ENCODE measurements around the gene SETD3. TPM values are rescaled to one million over a fixed set of nuclear protein-coding genes. Genes with fewer than 3 reads are reported as not detected.

SETD3 gene
- total and polyA plus RNA-seq, 10 of the 15 experiments (the other 5 are each of a cell fraction or from before 2014, with no cell fraction given) = 11.3 to 44.2 (median 36.5) TPM

GRCh38 chr14:99517643-99518381 lies 37.2 kb upstream of the SETD3 start:
- ChIA-PET POLR2A (no interaction called here), SMC1A (ENCODE audit: uncharacterized antibody, unreplicated experiment) (no interaction called here), CTCF (interaction anchor here (0.7 to 1.3 kb wide), 4 partner anchors 105 to 116 kb away, joined by 3 to 7 read pairs (median 3); no protein-coding TSS in a partner anchor), RAD21 (ENCODE audit: unreplicated experiment) (interaction anchor here (1.1 kb wide), 1 partner anchor 112 kb away, joined by 3 read pairs; no protein-coding TSS in a partner anchor)
- Histone ChIP-seq H4K20me1 (ENCODE audit: control insufficient read depth, insufficient read depth) (no peaks in the 10 kb centered on the region), H3K27ac (ENCODE audit: control insufficient read depth, insufficient read depth) (no peak overlapping the region), H3K9me3 (replicated peaks; ENCODE audit: control insufficient read depth, insufficient read depth, low read length) (no peaks in the 10 kb centered on the region), H3K79me2 (ENCODE audit: control insufficient read depth, insufficient read depth, low read length) (no peaks in the 10 kb centered on the region), H3K4me3 (no peak overlapping the region), H3K4me1 (ENCODE audit: control insufficient read depth, insufficient read depth, low read length) (no peaks in the 10 kb centered on the region), H3K9ac (ENCODE audit: control insufficient read depth, insufficient read depth, low read length) (no peak overlapping the region), H2AFZ (ENCODE audit: control insufficient read depth, low read depth, low read length) (no peak overlapping the region), H3K36me3 (ENCODE audit: control insufficient read depth in 2 of 2, insufficient read depth in 2 of 2, low read length in 1 of 2) (peaks cover 0 to 3% of the 10 kb centered on the region in 2 experiments; a peak in 2 of 4 replicates), H3K4me2 (ENCODE audit: control insufficient read depth, insufficient read depth) (no peak overlapping the region), H3K27me3 (replicated peaks in 1 of 2; ENCODE audit: control insufficient read depth in 2 of 2, insufficient read depth in 2 of 2, low read length in 1 of 2) (no peaks in the 10 kb centered on the region)
- FAIRE-seq (no peak), ATAC-seq (peak; percentile 5; the same call in 2 of the 3 replicates), DNase-seq (ENCODE audit: low read depth, low spot score) (no peak)
- TF ChIP-seq TBL1XR1 (IDR thresholded peaks at IDR 0.05; ENCODE audit: low read depth, low read length) (no peak), ETV6 (conservative IDR thresholded peaks at IDR 0.05 in 1 of 2, IDR thresholded peaks at IDR 0.05 in 1 of 2; ENCODE audit: borderline replicate concordance in 1 of 2, low read depth in 1 of 2) (no peak), NR2F1 (conservative IDR thresholded peaks at IDR 0.05) (no peak), FOXM1 (IDR thresholded peaks at IDR 0.05; ENCODE audit: low read depth, low read length) (no peak)
- BruUV-seq (replicated peaks) = no TSS peak
- in situ Hi-C loops (cut with MboI) (no loop called here), intact Hi-C loops (cut with micrococcal nuclease; ENCODE audit: unreplicated experiment) (loop anchor here (1.0 to 2.0 kb wide), 3 partner anchors 111 to 375 kb away; no protein-coding TSS in a partner anchor)
- WGBS (ENCODE audit: insufficient coverage, insufficient replicate concordance, low lambda C conversion rate, missing lambda C conversion rate) = 39% methylated on average over 12 of the region's 16 CpGs

Data from GM12878 (cell line).